ENCODE data around the gene CDC123. TPM values are rescaled to one million over a fixed set of nuclear protein-coding genes. Genes with fewer than 3 reads are reported as not detected.

The CDC123 gene
- total and polyA plus RNA-seq, 2 experiments from 2014 or later, result 158 to 179 TPM

- TF ChIP-seq ETS1 (IDR thresholded peaks at IDR 0.05) (no peak), EZH2phosphoT487 (IDR thresholded peaks at IDR 0.05; ENCODE audit: unreplicated experiment) (no peak), POLR2AphosphoS5 (IDR thresholded peaks at IDR 0.05; ENCODE audit: low read depth) (no peak), STAT1 (IDR thresholded peaks at IDR 0.05; ENCODE audit: unreplicated experiment) (no peak), REST (IDR thresholded peaks at IDR 0.05; ENCODE audit: unreplicated experiment) (no peak), ZNF114 (CRISPR knock-in tag; IDR thresholded peaks at IDR 0.05) (no peak)
Observed at GRCh38 chr10:12187321-12187905, 8.6 kb upstream of the CDC123 start (continued).

GRCh38 chr10:12188656-12189055, 7.3 kb upstream of the CDC123 start:
- H3K9me2 ChIP-seq (ENCODE audit: insufficient read depth), result no peaks in the 10 kb centered on the region
- Mint-ChIP-seq H3K4me1 (peaks cover 15% of the 10 kb centered on the region), H3K4me3 (no peak overlapping the region; the same call in 2 of the 3 replicates), H3K27me3 (ENCODE audit: insufficient read depth, low read depth, poor library complexity) (peaks cover 4% of the 10 kb centered on the region), H3K27ac (peak overlapping the region; percentile 75), H3K9me3 (0 out of 3 replicates have a peak, but pooled peaks cover 3% of the 10 kb centered on the region), H3K36me3 (ENCODE audit: low read depth) (peaks cover 36% of the 10 kb centered on the region)
- no peak overlapping the region for H3K27ac ChIP-seq (ENCODE audit: low read depth)
- peaks cover 74% of the 10 kb centered on the region for H3K79me2 ChIP-seq (replicated peaks; ENCODE audit: insufficient read depth)
- no peak overlapping the region for H3K4me3 ChIP-seq
- H3K4me1 ChIP-seq (ENCODE audit: insufficient read depth), result no peaks in the 10 kb centered on the region
- no peak overlapping the region for H3K4me2 ChIP-seq
- no peak for ATAC-seq
- H4K20me1 ChIP-seq (replicated peaks; ENCODE audit: insufficient read depth), result peaks cover 29% of the 10 kb centered on the region
- H3K27me3 ChIP-seq (ENCODE audit: insufficient read depth), result no peaks in the 10 kb centered on the region
- H2AFZ ChIP-seq, result no peak overlapping the region
- H3K36me3 ChIP-seq (ENCODE audit: insufficient read depth), result peaks cover 13% of the 10 kb centered on the region; the same call in 1 of the 2 replicates
- DNase-seq (ENCODE audit: low spot score), result no peak
- no peaks in the 10 kb centered on the region for H3F3A ChIP-seq (replicated peaks; ENCODE audit: low read depth)
- TF ChIP-seq REST (IDR thresholded peaks at IDR 0.05; ENCODE audit: unreplicated experiment) (no peak), POLR2AphosphoS5 (IDR thresholded peaks at IDR 0.05; ENCODE audit: low read depth) (no peak), CREB1 (CRISPR knock-in tag; IDR thresholded peaks at IDR 0.05; ENCODE audit: low read depth) (no peak), JUNB (IDR thresholded peaks at IDR 0.05; ENCODE audit: unreplicated experiment) (no peak), NANOG (IDR thresholded peaks at IDR 0.05; ENCODE audit: borderline replicate concordance) (no peak), ZNF462 (CRISPR knock-in tag; IDR thresholded peaks at IDR 0.05) (no peak), ZNF114 (CRISPR knock-in tag; IDR thresholded peaks at IDR 0.05) (no peak)

Measured in GM23338 (cell line).